GM19395 (cell line): ENCODE data around the gene SLC46A1.

Source experiments
- ATAC-seq: cut with Tn5 transposase; IDR thresholded peaks from one replicate; pipeline ENCODE4 v1.9.1; 2021; ENCODE audit warnings: mild to moderate bottlenecking, moderate library complexity; ENCODE audit not compliant: unreplicated experiment

The SLC46A1 gene

DNA sequence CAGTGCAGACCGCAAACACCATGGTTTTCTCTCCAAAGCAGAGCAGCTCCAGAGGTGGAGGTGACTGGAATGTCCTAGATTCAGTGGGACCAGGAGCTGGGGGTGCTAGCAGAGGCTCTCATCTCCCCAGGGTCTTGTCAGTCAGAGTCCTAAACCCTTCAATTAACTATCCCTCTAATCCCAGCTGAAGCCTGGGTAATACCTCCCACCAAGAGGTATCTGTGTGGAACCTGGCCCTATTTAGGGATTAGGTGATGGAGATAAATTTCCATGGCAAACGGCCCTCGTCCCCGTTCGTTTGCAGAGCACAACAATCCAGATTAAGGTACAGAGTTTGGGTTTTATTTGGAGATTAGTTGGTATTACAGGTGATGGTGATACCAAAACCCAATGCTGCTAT is 42.8 kb downstream of the SLC46A1 start:
- no peak for ATAC-seq

DNA sequence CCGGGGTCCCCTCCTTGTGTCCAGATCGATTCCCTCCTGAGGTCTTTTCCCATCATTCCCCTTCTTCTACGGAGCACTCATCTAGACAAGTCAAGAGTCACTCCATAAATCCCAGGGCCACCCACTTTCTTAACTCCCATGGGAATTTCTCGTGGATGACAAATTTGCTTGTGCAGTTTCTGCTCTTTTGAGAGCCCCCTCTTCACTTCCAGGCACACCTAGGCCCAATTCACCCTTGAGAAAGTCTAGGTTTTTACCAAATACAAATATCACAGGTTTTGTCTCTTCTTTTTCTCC is 48.2 kb downstream of the SLC46A1 start:
- no peak for ATAC-seq

DNA sequence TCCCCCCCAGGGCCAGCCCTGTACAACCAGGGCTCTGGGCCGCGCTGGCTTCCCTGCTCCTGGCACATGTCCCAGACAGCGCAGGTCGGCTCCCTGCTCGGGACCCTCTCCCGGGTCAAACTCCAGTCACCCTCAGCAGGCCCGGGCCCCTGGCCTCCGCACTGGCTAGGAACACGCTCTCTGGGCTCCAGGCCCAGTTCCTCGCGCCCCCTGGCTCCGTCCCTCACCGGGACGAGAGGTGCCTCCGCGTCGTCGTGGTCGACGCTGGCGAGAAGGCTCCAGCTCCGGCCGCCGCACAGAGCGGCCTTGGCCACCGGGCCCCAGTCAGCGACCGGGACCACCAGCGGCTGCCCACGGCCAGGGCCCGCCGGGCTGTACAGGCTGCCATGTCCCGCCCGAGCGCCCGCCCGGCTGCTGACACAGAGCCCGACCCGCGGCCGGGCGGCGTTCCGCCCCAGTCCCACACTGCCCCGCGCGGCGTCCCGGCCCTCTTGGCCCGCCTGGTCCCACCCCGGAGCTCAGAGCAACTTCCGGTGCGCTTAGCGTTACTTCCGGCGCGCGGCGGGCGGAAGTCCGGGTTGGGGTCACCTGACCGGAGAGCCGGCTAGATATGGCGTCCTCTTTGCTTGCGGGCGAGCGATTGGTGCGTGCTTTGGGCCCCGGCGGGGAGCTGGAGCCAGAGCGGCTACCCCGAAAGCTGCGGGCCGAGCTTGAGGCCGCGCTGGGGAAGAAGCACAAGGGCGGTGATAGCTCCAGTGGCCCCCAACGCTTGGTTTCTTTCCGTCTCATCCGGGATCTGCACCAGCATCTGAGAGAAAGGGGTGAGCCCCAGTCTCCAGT is 48.7 kb downstream of the SLC46A1 start, which contains the start of gene POLDIP2:
TSS of gene POLDIP2 (minus strand) at position 467 of the 840 bp plus-strand sequence. CDS start at position 388, 79 bp downstream.
- ATAC-seq, result peak; percentile 93

GRCh38 chr17:28350271-28350670 is 55.7 kb downstream of the SLC46A1 start:
- ATAC-seq, result no peak

DNA sequence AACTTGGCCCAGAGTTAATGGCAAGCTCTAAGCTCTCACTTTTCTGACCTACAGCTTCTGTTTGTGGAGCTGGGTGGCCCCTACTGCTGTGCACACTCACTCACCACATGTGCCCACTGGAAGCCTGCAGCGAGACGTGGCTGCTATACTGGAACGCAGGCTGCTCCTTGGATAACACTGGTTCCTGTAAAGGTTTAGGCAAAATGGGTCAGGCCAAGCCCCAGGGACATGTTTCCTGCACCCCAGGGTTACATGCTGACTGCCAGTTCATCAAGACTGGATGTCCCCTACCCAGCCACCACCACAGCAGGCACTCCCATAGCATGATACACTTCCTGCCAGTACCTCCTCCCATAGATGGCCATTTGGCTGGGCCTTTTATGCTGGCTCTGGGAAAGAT is 57.0 kb downstream of the SLC46A1 start:
- no peak for ATAC-seq

GRCh38 chr17:28347261-28347891 is 58.6 kb downstream of the SLC46A1 start:
- no peak for ATAC-seq

DNA sequence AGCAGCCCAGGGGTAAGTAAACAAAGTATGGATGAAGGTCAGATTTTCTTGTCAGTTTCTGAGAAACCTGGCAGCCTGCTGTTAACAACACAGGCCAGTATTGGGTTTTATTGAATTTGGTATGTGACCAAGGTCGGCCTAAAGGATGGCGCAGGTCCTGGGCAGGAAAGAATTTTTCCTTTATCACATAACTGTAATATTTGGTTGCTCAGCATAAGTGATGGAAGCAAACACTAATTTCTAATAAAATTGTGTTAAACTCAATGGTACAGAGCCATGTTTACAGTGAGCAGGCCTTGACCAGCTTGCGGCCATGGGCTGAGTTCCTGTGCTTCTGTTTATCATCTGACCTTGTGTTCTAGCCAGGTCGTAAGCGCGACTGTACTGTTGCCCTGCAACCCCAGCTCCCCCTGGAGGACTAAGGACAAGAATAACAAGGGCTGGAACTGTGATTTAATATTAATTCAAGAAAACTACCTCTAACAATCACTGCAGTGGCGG is 59.2 kb downstream of the SLC46A1 start:
- ATAC-seq, result no peak

- no peak for ATAC-seq
Observed at GRCh38 chr17:28346199-28346580, 59.8 kb downstream of the SLC46A1 start.

GRCh38 chr17:28345419-28346198 is 60.4 kb downstream of the SLC46A1 start:
- no peak for ATAC-seq
